GM12892 (cell line): ENCODE measurements around the gene UVSSA.

Source experiments
- POLR2A ChIP-seq: IDR thresholded peaks from 2 replicates; pipeline ENCODE4 v1.6.1; 2011; ENCODE audit warnings: low read depth, low read length, control low read depth
- POLR2AphosphoS5 ChIP-seq: IDR thresholded peaks from 2 replicates; pipeline ENCODE4 v1.6.1; 2011; ENCODE audit warnings: low read depth, low read length, control low read depth
- TAF1 ChIP-seq: IDR thresholded peaks from 2 replicates; pipeline ENCODE4 v1.6.1; 2011; ENCODE audit warnings: low read depth, mild to moderate bottlenecking, control low read depth, low read length, borderline replicate concordance

DNA sequence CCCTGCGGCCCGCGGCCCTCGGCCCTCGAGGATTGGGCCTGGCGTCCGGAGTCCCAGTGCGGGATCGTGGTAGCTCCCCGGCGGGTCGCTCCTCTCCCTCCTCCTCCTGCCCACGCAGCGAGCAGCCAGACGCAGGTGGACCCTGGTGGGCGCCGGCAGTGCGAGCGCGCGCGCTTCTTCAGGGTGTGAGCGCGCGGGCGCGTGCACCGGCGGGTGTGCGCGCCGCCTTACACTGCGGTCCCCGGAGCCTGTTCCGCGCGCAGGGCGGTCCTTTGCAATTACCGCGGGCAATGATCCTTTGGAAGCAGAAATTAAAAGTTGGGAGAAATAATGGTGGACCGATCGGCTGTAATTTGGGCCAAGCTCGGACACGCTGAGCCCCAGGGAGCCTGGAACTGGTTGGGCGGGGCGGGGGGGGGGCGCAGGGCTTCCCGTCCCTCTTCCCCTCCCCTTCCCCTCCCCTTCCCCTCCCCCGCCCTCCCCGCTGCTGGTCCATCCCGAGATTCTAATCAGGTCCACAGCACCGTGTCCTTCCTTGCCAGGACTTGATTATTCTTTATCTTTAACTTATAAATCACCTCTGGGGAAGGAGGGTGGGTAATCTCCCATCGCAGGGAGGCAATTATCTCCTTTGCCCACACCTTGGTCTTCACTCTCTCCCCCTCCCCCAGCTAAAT, 60.8 kb downstream of the UVSSA start:
- TF ChIP-seq POLR2A (no peak), POLR2AphosphoS5 (no peak), TAF1 (no peak)
